Spleen (tissue), 11 donors: ENCODE measurements around the gene DAB2IP. TPM values are rescaled to one million over a fixed set of nuclear protein-coding genes. Genes with fewer than 3 reads are reported as not detected.

ENCODE experiments used
- DNase-seq: peaks from one replicate; pipeline ENCODE4 v3.0.0-alpha.2; 2020
- H3K27ac ChIP-seq, 8 donors: fragments of 200-600 bp; sonication (generic) in 7 of 8; 1 replicate in 4 of 8; 2 replicates in 4 of 8; pipeline versions ENCODE4 v1.5.0 to v1.8.0; 2016 to 2021; ENCODE audit warnings: inconsistent platforms in 4 of 8, mild to moderate bottlenecking in 4 of 8, moderate library complexity in 1 of 8
- H3K27me3 ChIP-seq, 7 donors: fragments of 200-600 bp; sonication (generic) in 6 of 7; replicated peaks in 1 of 7; 1 replicate in 4 of 7; 2 replicates in 3 of 7; pipeline versions ENCODE4 v1.5.0 to v1.8.0; 2016 to 2021; ENCODE audit warnings: inconsistent platforms in 3 of 7, mild to moderate bottlenecking in 1 of 7
- H3K36me3 ChIP-seq, 6 donors: fragments of 200-600 bp; sonication (generic) in 5 of 6; 1 replicate in 4 of 6; 2 replicates in 2 of 6; pipeline versions ENCODE4 v1.5.0 to v1.8.0; 2016 to 2021; ENCODE audit warnings: inconsistent platforms in 2 of 6
- H3K4me1 ChIP-seq, 6 donors: fragments of 200-600 bp; sonication (generic) in 5 of 6; 1 replicate in 3 of 6; 2 replicates in 3 of 6; pipeline versions ENCODE4 v1.5.0 to v1.8.0; 2016 to 2021; ENCODE audit warnings: inconsistent platforms in 3 of 6
- H3K4me3 ChIP-seq, 8 donors: fragments of 200-600 bp; sonication (generic) in 7 of 8; 1 replicate in 4 of 8; 2 replicates in 4 of 8; pipeline versions ENCODE4 v1.5.0 to v1.8.0; 2016 to 2021; ENCODE audit warnings: inconsistent platforms in 4 of 8, mild to moderate bottlenecking in 4 of 8, moderate library complexity in 2 of 8
- H3K9me3 ChIP-seq, 8 donors: fragments of 200-600 bp; sonication (generic) in 7 of 8; 1 replicate in 4 of 8; 2 replicates in 4 of 8; pipeline versions ENCODE4 v1.5.0 to v1.8.0; 2016 to 2021; ENCODE audit warnings: inconsistent platforms in 4 of 8
- CTCF ChIP-seq, 11 experiments: fragments of 200-600 bp in 7 of 11; fragments of 450-650 bp in 4 of 11; sonication (generic) in 4 of 11; IDR thresholded peaks in 8 of 11; conservative IDR thresholded peaks in 3 of 11; 1 replicate in 7 of 11; 2 replicates in 4 of 11; pipeline versions ENCODE4 v1.4.0 to v1.8.0; 2016 to 2021; ENCODE audit warnings: antibody characterized with exemption in 11 of 11, inconsistent platforms in 4 of 11, mild to moderate bottlenecking in 1 of 11
- POLR2A ChIP-seq, 3 donors: fragments of 450-650 bp; IDR thresholded peaks; one replicate each; pipeline ENCODE4 v1.5.1; 2017; ENCODE audit warnings: antibody characterized with exemption in 3 of 3, mild to moderate bottlenecking in 1 of 3
- POLR2AphosphoS5 ChIP-seq, 3 donors: sonication (generic); formaldehyde crosslinking; IDR thresholded peaks; one replicate each; pipeline ENCODE4 v1.5.1; 2017; ENCODE audit warnings: antibody characterized with exemption in 3 of 3
- WGBS, 5 donors: extraction: QIAGEN DNeasy Blood & Tissue Kit in 3 of 5; methylation state at CpG; one replicate each; pipeline versions ENCODE4 v1.1.5 to v1.1.7; 2013 to 2018; 5-methylcytosine and 5-hydroxymethylcytosine counted together
- intact Hi-C: fragments of 100-400 bp; cut with DNase I; formaldehyde crosslinking; loops from one replicate; pipeline ENCODE4 v1.15.0; 2023; ENCODE audit warnings: low total_unique reads
- polyA plus RNA-seq, 3 donors: library from polyadenylated mRNA; stranded (reverse); fragments of 200-250 nt; gene quantifications; one replicate each; pipeline ENCODE4 v1.2.1, GENCODE V29; 2013
- total RNA-seq, 7 donors: library from RNA; depleted of rRNA in 3 of 7; stranded (reverse); fragments of >200 nt in 3 of 7; fragmentation: NEBNext Ultra II Directional in 4 of 7; extraction: Animal tissue kit (Norgen Biotek cat#: 25700) in 4 of 7; gene quantifications; one replicate each; pipeline versions ENCODE4 v1.1.0 to v1.2.1, GENCODE V29; 2016 to 2021
- donor health status: healthy with polysubstance abuse.
- donor health status: DM: no; HTN: no; CAD: no; lungs with moderate emphysema.
- donor health status: DM: no; HTN: no; CAD: no.
- donor health status: Bipolar disorder and iron deficiency.
- donor health status: healthy.
- donor health status: DM: no; HTN: no; CAD: no.
- donor health status: DM: yes; HTN: yes; CAD: no.

Gene DAB2IP
- total and polyA plus RNA-seq, 10 donors = 5.0 to 83.0 (median 38.1) TPM

- Histone ChIP-seq H3K4me3 (no peak overlapping the region), H3K27ac (peak overlapping the region in 6 of 8 donors; percentile 47 to 85 (median 77)), H3K27me3 (no peaks in the 10 kb centered on the region), H3K4me1 (peaks cover 20 to 81% (median 48%) of the 10 kb centered on the region in 6 donors), H3K36me3 (peaks cover 0 to 94% (median 22%) of the 10 kb centered on the region in 6 donors), H3K9me3 (no peaks in the 10 kb centered on the region)
- no peak for DNase-seq
- intact Hi-C loops = no loop called here
- TF ChIP-seq POLR2A (IDR thresholded peaks at IDR 0.05) = no peak
- no peak for TF ChIP-seq POLR2AphosphoS5 (IDR thresholded peaks at IDR 0.05)
- no peak for TF ChIP-seq CTCF (IDR thresholded peaks at IDR 0.05 in 8 of 11, conservative IDR thresholded peaks at IDR 0.05 in 3 of 11)
- WGBS, 5 donors = 86 to 94% (median 90%) methylated on average over 4 to 6 of the region's 6 CpGs
These were observed 111.7 kb downstream of the DAB2IP start for GRCh38 chr9:121763131-121763530.

DNA sequence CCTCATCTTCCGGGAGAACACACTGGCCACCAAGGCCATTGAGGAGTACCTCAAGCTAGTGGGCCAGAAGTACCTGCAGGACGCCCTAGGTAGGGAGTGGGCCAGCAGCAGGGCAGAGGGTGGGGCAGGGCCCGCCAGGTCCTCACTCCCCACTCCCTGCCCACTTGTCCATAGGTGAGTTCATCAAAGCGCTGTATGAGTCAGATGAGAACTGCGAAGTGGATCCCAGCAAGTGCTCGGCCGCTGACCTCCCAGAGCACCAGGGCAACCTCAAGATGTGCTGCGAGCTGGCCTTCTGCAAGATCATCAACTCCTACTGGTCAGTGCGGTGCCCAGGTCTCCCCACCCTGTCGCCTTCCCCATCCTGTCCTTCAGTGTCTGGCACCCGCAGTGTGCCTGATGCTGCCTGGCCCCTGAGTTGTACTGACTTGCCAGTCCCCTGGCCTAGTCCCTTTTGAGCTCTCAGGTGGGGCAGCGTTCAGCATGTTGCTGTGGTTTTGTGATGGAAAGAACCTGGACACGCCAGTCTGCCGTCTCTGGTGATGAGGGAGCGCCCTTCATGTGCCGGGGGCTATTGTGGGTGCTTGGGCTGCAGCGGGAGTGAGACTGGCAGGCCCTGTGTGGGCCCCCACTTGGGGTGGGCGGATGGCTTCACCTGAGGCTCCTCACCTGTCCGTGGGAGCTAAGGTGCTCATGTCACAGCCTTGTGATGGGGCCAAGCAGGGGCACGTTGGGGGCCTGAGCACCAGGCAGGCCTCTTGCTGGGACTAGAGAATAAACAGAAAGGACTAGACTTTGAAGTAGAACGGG is 112.3 kb downstream of the DAB2IP start:
- no peaks in the 10 kb centered on the region for H3K27me3 ChIP-seq
- H3K36me3 ChIP-seq = peaks cover 0 to 94% (median 22%) of the 10 kb centered on the region in 6 donors
- DNase-seq = no peak
- TF ChIP-seq CTCF (IDR thresholded peaks at IDR 0.05 in 8 of 11, conservative IDR thresholded peaks at IDR 0.05 in 3 of 11) (no peak), POLR2AphosphoS5 (IDR thresholded peaks at IDR 0.05) (peak; percentile 27 to 36 (median 31))
- intact Hi-C loops = no loop called here
- no peak overlapping the region for H3K4me3 ChIP-seq
- WGBS, 5 donors = 81 to 91% (median 89%) methylated on average over 16 to 21 of the region's 21 CpGs
- H3K9me3 ChIP-seq = no peaks in the 10 kb centered on the region
- peak overlapping the region in 7 of 8 donors; percentile 36 to 85 (median 73) for H3K27ac ChIP-seq
- peaks cover 20 to 75% (median 48%) of the 10 kb centered on the region in 6 donors for H3K4me1 ChIP-seq

DNA sequence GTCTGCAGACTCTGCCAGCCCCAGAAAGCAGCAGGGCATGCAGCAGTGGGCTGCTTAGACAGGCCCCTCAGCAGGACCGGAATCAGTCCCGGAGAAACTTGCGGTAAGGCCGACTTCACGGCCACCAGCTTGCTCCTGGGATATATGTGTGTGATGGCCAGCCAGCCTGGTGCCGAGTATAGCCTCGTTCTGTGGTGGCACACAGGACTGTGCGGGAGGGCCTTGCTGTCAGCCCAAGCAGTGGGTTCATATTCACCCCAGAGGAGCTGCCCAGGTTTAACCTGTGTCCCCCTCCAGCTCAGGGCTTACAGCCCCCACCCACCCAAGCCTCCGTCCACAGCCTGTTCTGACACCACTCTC is 112.9 kb downstream of the DAB2IP start:
- H3K36me3 ChIP-seq = peaks cover 0 to 94% (median 21%) of the 10 kb centered on the region in 6 donors
- WGBS, 5 donors = 74 to 86% (median 80%) methylated on average over 3 to 9 of the region's 9 CpGs
- no peaks in the 10 kb centered on the region for H3K27me3 ChIP-seq
- H3K9me3 ChIP-seq = no peaks in the 10 kb centered on the region
- peaks cover 20 to 72% (median 48%) of the 10 kb centered on the region in 6 donors for H3K4me1 ChIP-seq
- peak overlapping the region; percentile 27 to 85 (median 70) for H3K27ac ChIP-seq
- intact Hi-C loops = no loop called here
- no peak for DNase-seq
- TF ChIP-seq CTCF (IDR thresholded peaks at IDR 0.05 in 8 of 11, conservative IDR thresholded peaks at IDR 0.05 in 3 of 11) = no peak
- no peak overlapping the region for H3K4me3 ChIP-seq
